HAP-1 (cell line): ENCODE results near the gene HSF5.
A peak's percentile ranks its signal among the peaks of the same experiment; 100 is the strongest.
"Not testable (repeated sequence)": the region's sequence is repeated elsewhere in the genome, so short reads cannot be mapped to it uniquely, and the experiment has no call there.

Source experiments
- DNase-seq, 2 experiments: peaks; one replicate each; pipeline ENCODE4 v3.0.0-alpha.2; 2016 to 2020; ENCODE audit warnings: low spot score in 2 of 2
- H3K27me3 ChIP-seq: fragments of 250-450 bp; sonication (Bioruptor Pico); 2 replicates; pipeline ENCODE4 v1.5.1; 2020; ENCODE audit warnings: low read depth, mild to moderate bottlenecking, moderate library complexity
- H3K36me3 ChIP-seq: fragments of 250-450 bp; sonication (Bioruptor Pico); replicated peaks from 2 replicates; pipeline ENCODE4 v1.5.1; 2020; ENCODE audit warnings: mild to moderate bottlenecking
- H3K4me1 ChIP-seq: fragments of 250-450 bp; sonication (Bioruptor Pico); 2 replicates; pipeline ENCODE4 v1.5.1; 2020; ENCODE audit warnings: mild to moderate bottlenecking
- H3K4me3 ChIP-seq: fragments of 250-450 bp; sonication (Bioruptor Pico); 2 replicates; pipeline ENCODE4 v1.5.1; 2020; ENCODE audit warnings: mild to moderate bottlenecking, moderate library complexity
- H3K9me3 ChIP-seq: fragments of 250-450 bp; sonication (Bioruptor Pico); 2 replicates; pipeline ENCODE4 v1.5.1; 2020; ENCODE audit warnings: mild to moderate bottlenecking, moderate library complexity
- in situ Hi-C: fragments of 300-500 bp; cut with MboI; formaldehyde crosslinking; loops from 3 replicates; pipeline ENCODE4 v1.14.3; 2020; ENCODE audit warnings: low sequenced_read_pairs, inconsistent platforms, mixed read lengths

Gene HSF5

GRCh38 chr17:58409432-58409831 lies 78.8 kb downstream of the HSF5 start:
- in situ Hi-C loops: no loop called here
- DNase-seq: no peak
- Histone ChIP-seq H3K4me1 (no peaks in the 10 kb centered on the region), H3K27me3 (peaks cover 31% of the 10 kb centered on the region), H3K36me3 (no peaks in the 10 kb centered on the region), H3K4me3 (no peak overlapping the region), H3K9me3 (no peaks in the 10 kb centered on the region)

- H3K4me1 ChIP-seq: peaks cover 15% of the 10 kb centered on the region
- H3K4me3 ChIP-seq: no peak overlapping the region
- H3K9me3 ChIP-seq: no peaks in the 10 kb centered on the region
- peak; percentile 70 to 82 for DNase-seq
- peaks cover 13% of the 10 kb centered on the region for H3K27me3 ChIP-seq
- in situ Hi-C loops: no loop called here
- no peaks in the 10 kb centered on the region; the same call in 1 of the 2 replicates for H3K36me3 ChIP-seq
These were observed 84.9 kb downstream of the HSF5 start for GRCh38 chr17:58403311-58403710.

- no peak for DNase-seq
- in situ Hi-C loops: no loop called here
- Histone ChIP-seq H3K4me3 (no peak overlapping the region), H3K36me3 (no peaks in the 10 kb centered on the region; the same call in 1 of the 2 replicates), H3K27me3 (peaks cover 20% of the 10 kb centered on the region), H3K9me3 (no peaks in the 10 kb centered on the region), H3K4me1 (peaks cover 15% of the 10 kb centered on the region)
These were observed 85.5 kb downstream of the HSF5 start for GRCh38 chr17:58402679-58403078.

- peaks cover 15% of the 10 kb centered on the region for H3K4me1 ChIP-seq
- no peak overlapping the region for H3K4me3 ChIP-seq
- H3K27me3 ChIP-seq: peaks cover 22% of the 10 kb centered on the region
- no peaks in the 10 kb centered on the region for H3K9me3 ChIP-seq
- in situ Hi-C loops: no loop called here
- no peak for DNase-seq
- no peaks in the 10 kb centered on the region; the same call in 1 of the 2 replicates for H3K36me3 ChIP-seq
These were observed 86.2 kb downstream of the HSF5 start for GRCh38 chr17:58402047-58402446.

- Histone ChIP-seq H3K36me3 (no peaks in the 10 kb centered on the region; the same call in 1 of the 2 replicates), H3K9me3 (no peaks in the 10 kb centered on the region), H3K27me3 (peaks cover 29% of the 10 kb centered on the region), H3K4me3 (no peak overlapping the region), H3K4me1 (peaks cover 15% of the 10 kb centered on the region)
- no peak for DNase-seq
- in situ Hi-C loops: no loop called here
These were observed 86.9 kb downstream of the HSF5 start for GRCh38 chr17:58401287-58401686.

- H3K4me1 ChIP-seq: peaks cover 15% of the 10 kb centered on the region
These were observed 87.4 kb downstream of the HSF5 start for GRCh38 chr17:58400826-58401225.

GRCh38 chr17:58399974-58400373 lies 88.2 kb downstream of the HSF5 start:
- H3K36me3 ChIP-seq: no peaks in the 10 kb centered on the region; the same call in 1 of the 2 replicates
- no peaks in the 10 kb centered on the region for H3K9me3 ChIP-seq
- no peak overlapping the region for H3K4me3 ChIP-seq
- DNase-seq: no peak
- in situ Hi-C loops: no loop called here
- H3K27me3 ChIP-seq: peaks cover 40% of the 10 kb centered on the region
- peaks cover 15% of the 10 kb centered on the region for H3K4me1 ChIP-seq

More at GRCh38 chr17:58400826-58401225, 87.4 kb downstream of the HSF5 start:
- no peak overlapping the region for H3K4me3 ChIP-seq
- in situ Hi-C loops: no loop called here
- no peaks in the 10 kb centered on the region for H3K9me3 ChIP-seq
- peaks cover 34% of the 10 kb centered on the region for H3K27me3 ChIP-seq
- DNase-seq: no peak
- H3K36me3 ChIP-seq: no peaks in the 10 kb centered on the region; the same call in 1 of the 2 replicates

- H3K4me3 ChIP-seq: no peak overlapping the region
- in situ Hi-C loops: no loop called here
- H3K27me3 ChIP-seq: peaks cover 50% of the 10 kb centered on the region
- no peak for DNase-seq
- H3K9me3 ChIP-seq: no peaks in the 10 kb centered on the region
- no peaks in the 10 kb centered on the region; the same call in 1 of the 2 replicates for H3K36me3 ChIP-seq
- peaks cover 12% of the 10 kb centered on the region for H3K4me1 ChIP-seq
These were observed 89.5 kb downstream of the HSF5 start for GRCh38 chr17:58398574-58399266.

GRCh38 chr17:58397421-58397820 lies 90.8 kb downstream of the HSF5 start:
- in situ Hi-C loops, DNase-seq, H3K4me1 ChIP-seq, H3K9me3 ChIP-seq, H3K4me3 ChIP-seq, H3K36me3 ChIP-seq: not testable (repeated sequence)
- peaks cover 50% of the 10 kb centered on the region for H3K27me3 ChIP-seq

- no peak for DNase-seq
These were observed 92.0 kb downstream of the HSF5 start for GRCh38 chr17:58396173-58396572.

GRCh38 chr17:58394534-58395223 lies 93.5 kb downstream of the HSF5 start:
- peaks cover 48% of the 10 kb centered on the region for H3K27me3 ChIP-seq
- in situ Hi-C loops: no loop called here
- DNase-seq: no peak

More at GRCh38 chr17:58396173-58396572, 92.0 kb downstream of the HSF5 start:
- H3K27me3 ChIP-seq: peaks cover 52% of the 10 kb centered on the region
- H3K9me3 ChIP-seq: no peaks in the 10 kb centered on the region
- no peaks in the 10 kb centered on the region; the same call in 1 of the 2 replicates for H3K36me3 ChIP-seq
- no peak overlapping the region for H3K4me3 ChIP-seq
- H3K4me1 ChIP-seq: peaks cover 8% of the 10 kb centered on the region
- in situ Hi-C loops: no loop called here

GRCh38 chr17:58391302-58391984 lies 96.8 kb downstream of the HSF5 start:
- in situ Hi-C loops: no loop called here
- peaks cover 22% of the 10 kb centered on the region for H3K4me1 ChIP-seq
- H3K36me3 ChIP-seq: no peaks in the 10 kb centered on the region
- no peak overlapping the region for H3K4me3 ChIP-seq
- no peaks in the 10 kb centered on the region for H3K9me3 ChIP-seq
- DNase-seq: peak; percentile 81 to 87
- peaks cover 25% of the 10 kb centered on the region for H3K27me3 ChIP-seq

More at GRCh38 chr17:58394534-58395223, 93.5 kb downstream of the HSF5 start:
- H3K4me3 ChIP-seq: no peak overlapping the region
- H3K9me3 ChIP-seq: no peaks in the 10 kb centered on the region
- H3K36me3 ChIP-seq: no peaks in the 10 kb centered on the region
- H3K4me1 ChIP-seq: peaks cover 9% of the 10 kb centered on the region

- H3K4me3 ChIP-seq: no peak overlapping the region
- H3K4me1 ChIP-seq: peaks cover 22% of the 10 kb centered on the region
- in situ Hi-C loops: no loop called here
- no peaks in the 10 kb centered on the region for H3K36me3 ChIP-seq
- no peaks in the 10 kb centered on the region for H3K9me3 ChIP-seq
- H3K27me3 ChIP-seq: peaks cover 22% of the 10 kb centered on the region
- DNase-seq: no peak
These were observed 97.3 kb downstream of the HSF5 start for GRCh38 chr17:58390884-58391283.
